GM19351 (cell line): ENCODE results near the gene C15orf39.

Experiments used
- ATAC-seq: cut with Tn5 transposase; IDR thresholded peaks from one replicate; pipeline ENCODE4 v1.9.1; 2021; ENCODE audit warnings: mild to moderate bottlenecking, moderate library complexity; ENCODE audit not compliant: unreplicated experiment

Gene C15orf39

GRCh38 chr15:75195122-75195765 is 6.4 kb upstream of the C15orf39 start:
- ATAC-seq, result no peak

GRCh38 chr15:75195766-75196241 is 5.9 kb upstream of the C15orf39 start:
- no peak for ATAC-seq

- no peak for ATAC-seq
Observed at GRCh38 chr15:75197062-75197630, 4.5 kb upstream of the C15orf39 start.

GRCh38 chr15:75198560-75199356 is 2.9 kb upstream of the C15orf39 start:
- ATAC-seq, result no peak

GRCh38 chr15:75199357-75199940 is 2.2 kb upstream of the C15orf39 start:
- ATAC-seq, result no peak

GRCh38 chr15:75200391-75200764 is 1.3 kb upstream of the C15orf39 start:
- no peak for ATAC-seq

GRCh38 chr15:75200765-75201615 is 692 bp upstream of the C15orf39 start:
- ATAC-seq, result no peak

- ATAC-seq, result peak; percentile 25
Observed at GRCh38 chr15:75202251-75203016, 752 bp downstream of the C15orf39 start.

GRCh38 chr15:75203017-75203907 is 1.6 kb downstream of the C15orf39 start:
- no peak for ATAC-seq

GRCh38 chr15:75203908-75204263 is 2.2 kb downstream of the C15orf39 start:
- ATAC-seq, result no peak

GRCh38 chr15:75204340-75205063 is 2.8 kb downstream of the C15orf39 start:
- peak; percentile 52 for ATAC-seq

- ATAC-seq, result no peak
Observed at GRCh38 chr15:75205064-75205395, 3.3 kb downstream of the C15orf39 start.

GRCh38 chr15:75206006-75206405 is 4.3 kb downstream of the C15orf39 start:
- ATAC-seq, result no peak

GRCh38 chr15:75206803-75207617 is 5.3 kb downstream of the C15orf39 start:
- no peak for ATAC-seq

GRCh38 chr15:75207618-75208500 is 6.2 kb downstream of the C15orf39 start:
- no peak for ATAC-seq

GRCh38 chr15:75208501-75209288 is 7.0 kb downstream of the C15orf39 start:
- ATAC-seq, result no peak
